IPS DF 6.9 (cell line): ENCODE measurements around the gene GET4.
"Not testable (repeated sequence)": the region's sequence is repeated elsewhere in the genome, so short reads cannot be mapped to it uniquely, and the experiment has no call there.

Experiments
- DNase-seq: peaks from one replicate; pipeline ENCODE4 v3.0.0-alpha.2; 2013; ENCODE audit warnings: low read depth, low spot score
- H3K27ac ChIP-seq: one replicate; pipeline ENCODE4 v1.5.1; 2013; ENCODE audit warnings: low read length, control low read depth
- H3K27me3 ChIP-seq: 2 replicates; pipeline ENCODE4 v1.6.1; 2013; ENCODE audit warnings: mild to moderate bottlenecking, low read length; ENCODE audit not compliant: control insufficient read depth, insufficient read depth
- H3K36me3 ChIP-seq: 2 replicates; pipeline ENCODE4 v1.6.1; 2013; ENCODE audit warnings: low read length; ENCODE audit not compliant: control insufficient read depth, insufficient read depth
- H3K4me1 ChIP-seq: 2 replicates; pipeline ENCODE4 v1.6.1; 2013; ENCODE audit warnings: low read length; ENCODE audit not compliant: control insufficient read depth, insufficient read depth
- H3K4me3 ChIP-seq: 2 replicates; pipeline ENCODE4 v1.5.1; 2013; ENCODE audit warnings: mild to moderate bottlenecking, low read length
- H3K9me3 ChIP-seq: 2 replicates; pipeline ENCODE4 v1.6.1; 2013; ENCODE audit warnings: low read length, inconsistent platforms; ENCODE audit not compliant: control insufficient read depth, insufficient read depth
- WGBS: extraction: QIAGEN DNeasy Blood & Tissue Kit; methylation state at CpG from one replicate; pipeline ENCODE4 v1.1.7; 2013; ENCODE audit warnings: mixed read lengths, missing lambda C conversion rate; ENCODE audit not compliant: insufficient read length, insufficient coverage; 5-methylcytosine and 5-hydroxymethylcytosine counted together

Gene GET4

GRCh38 chr7:869348-869747 lies 7.0 kb upstream of the GET4 start:
- no peak overlapping the region for H3K27ac ChIP-seq
- WGBS, result no CpG with 5 or more reads among the region's 14 CpGs

GRCh38 chr7:871900-872537 lies 4.3 kb upstream of the GET4 start:
- Histone ChIP-seq H3K27me3 (no peaks in the 10 kb centered on the region), H3K27ac (no peak overlapping the region), H3K36me3 (peaks cover 31% of the 10 kb centered on the region), H3K9me3 (no peaks in the 10 kb centered on the region), H3K4me3 (no peak overlapping the region), H3K4me1 (peaks cover 3% of the 10 kb centered on the region; the same call in 1 of the 2 replicates)
- WGBS, result no CpG with 5 or more reads among the region's 14 CpGs
- DNase-seq, result no peak

More at GRCh38 chr7:869348-869747, 7.0 kb upstream of the GET4 start:
- Histone ChIP-seq H3K27me3 (no peaks in the 10 kb centered on the region), H3K4me3 (no peak overlapping the region), H3K9me3 (no peaks in the 10 kb centered on the region), H3K4me1 (no peaks in the 10 kb centered on the region; the same call in 1 of the 2 replicates), H3K36me3 (peaks cover 34% of the 10 kb centered on the region)
- no peak for DNase-seq

GRCh38 chr7:872685-873084 lies 3.7 kb upstream of the GET4 start:
- not testable (repeated sequence) for DNase-seq, H3K4me1 ChIP-seq, H3K9me3 ChIP-seq, H3K27ac ChIP-seq, H3K4me3 ChIP-seq, H3K27me3 ChIP-seq
- WGBS, result no CpG with 5 or more reads among the region's 19 CpGs
- H3K36me3 ChIP-seq, result peaks cover 24% of the 10 kb centered on the region

- WGBS, result no CpG with 5 or more reads among the region's 18 CpGs
- Histone ChIP-seq H3K4me1 (0 out of 2 replicates have a peak, but pooled peaks cover 3% of the 10 kb centered on the region), H3K4me3 (no peak overlapping the region), H3K36me3 (peaks cover 18% of the 10 kb centered on the region), H3K27ac (no peak overlapping the region), H3K27me3 (no peaks in the 10 kb centered on the region), H3K9me3 (no peaks in the 10 kb centered on the region)
- peak; percentile 78 for DNase-seq
Observed at GRCh38 chr7:873367-874002, 2.9 kb upstream of the GET4 start.

GRCh38 chr7:874031-874749 lies 2.2 kb upstream of the GET4 start:
- no peak for DNase-seq
- 100% methylated on average over 1 of the region's 9 CpGs for WGBS
- Histone ChIP-seq H3K27me3 (no peaks in the 10 kb centered on the region), H3K4me1 (0 out of 2 replicates have a peak, but pooled peaks cover 3% of the 10 kb centered on the region), H3K4me3 (no peak overlapping the region), H3K27ac (no peak overlapping the region), H3K36me3 (peaks cover 20% of the 10 kb centered on the region), H3K9me3 (no peaks in the 10 kb centered on the region)

GRCh38 chr7:875051-875450 lies 1.3 kb upstream of the GET4 start:
- WGBS, result no CpG with 5 or more reads among the region's 7 CpGs
- H3K27me3 ChIP-seq, result no peaks in the 10 kb centered on the region

GRCh38 chr7:875476-876076 lies 778 bp upstream of the GET4 start:
- Histone ChIP-seq H3K4me1 (0 out of 2 replicates have a peak, but pooled peaks cover 3% of the 10 kb centered on the region), H3K27ac (no peak overlapping the region), H3K4me3 (no peak overlapping the region), H3K27me3 (no peaks in the 10 kb centered on the region), H3K9me3 (no peaks in the 10 kb centered on the region), H3K36me3 (peaks cover 16% of the 10 kb centered on the region)
- WGBS, result no CpG with 5 or more reads among the region's 27 CpGs
- DNase-seq, result no peak

More at GRCh38 chr7:875051-875450, 1.3 kb upstream of the GET4 start:
- DNase-seq, result no peak
- Histone ChIP-seq H3K27ac (no peak overlapping the region), H3K4me1 (0 out of 2 replicates have a peak, but pooled peaks cover 3% of the 10 kb centered on the region), H3K9me3 (no peaks in the 10 kb centered on the region), H3K4me3 (no peak overlapping the region), H3K36me3 (peaks cover 16% of the 10 kb centered on the region)

- no CpG with 5 or more reads among the region's 26 CpGs for WGBS
- H3K27me3 ChIP-seq, result no peaks in the 10 kb centered on the region
- 0 out of 2 replicates have a peak, but pooled peaks cover 3% of the 10 kb centered on the region for H3K4me1 ChIP-seq
- peak overlapping the region; percentile 64 for H3K4me3 ChIP-seq
- H3K36me3 ChIP-seq, result peaks cover 13% of the 10 kb centered on the region
- no peak for DNase-seq
- H3K9me3 ChIP-seq, result no peaks in the 10 kb centered on the region
- no peak overlapping the region for H3K27ac ChIP-seq
Observed at GRCh38 chr7:876972-877311, 588 bp downstream of the GET4 start.

GRCh38 chr7:877312-878232 lies 1.2 kb downstream of the GET4 start:
- Histone ChIP-seq H3K27me3 (no peaks in the 10 kb centered on the region), H3K27ac (no peak overlapping the region), H3K36me3 (peaks cover 7% of the 10 kb centered on the region; the same call in 1 of the 2 replicates), H3K4me3 (peak overlapping the region; percentile 64; the same call in 1 of the 2 replicates), H3K9me3 (no peaks in the 10 kb centered on the region), H3K4me1 (0 out of 2 replicates have a peak, but pooled peaks cover 3% of the 10 kb centered on the region)
- no peak for DNase-seq
- WGBS, result no CpG with 5 or more reads among the region's 47 CpGs
